ENCODE results near the gene CDC42EP1.

GRCh38 chr22:37581504-37581903 lies 21.2 kb downstream of the CDC42EP1 start:
- TF ChIP-seq CTCF (IDR thresholded peaks at IDR 0.05): no peak
- TF ChIP-seq POLR2A (IDR thresholded peaks at IDR 0.05): no peak
